ENCODE measurements around the gene ADGRA3.
"Not testable (repeated sequence)": the region's sequence is repeated elsewhere in the genome, so short reads cannot be mapped to it uniquely, and the experiment has no call there.

The ADGRA3 gene

DNA sequence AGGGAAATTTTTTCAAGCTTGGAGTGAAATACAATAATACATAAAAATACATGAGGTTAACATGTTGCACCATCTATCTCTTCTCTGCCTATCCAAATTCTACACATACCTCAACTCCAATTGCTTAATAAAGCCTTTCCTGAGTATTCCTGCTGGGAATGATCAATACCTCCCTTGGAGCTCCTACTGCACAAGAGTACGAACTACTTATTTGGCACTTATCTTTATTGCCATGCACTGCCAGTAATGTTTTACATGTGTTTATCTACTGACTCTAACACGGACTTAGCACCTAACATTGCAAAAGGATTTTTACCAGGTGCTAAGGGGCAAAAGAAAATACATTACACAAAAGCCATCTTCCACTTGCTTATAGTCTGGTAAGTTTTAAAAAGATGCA, 80.2 kb downstream of the ADGRA3 start:
- no peak for DNase-seq (ENCODE audit: low read depth)

DNA sequence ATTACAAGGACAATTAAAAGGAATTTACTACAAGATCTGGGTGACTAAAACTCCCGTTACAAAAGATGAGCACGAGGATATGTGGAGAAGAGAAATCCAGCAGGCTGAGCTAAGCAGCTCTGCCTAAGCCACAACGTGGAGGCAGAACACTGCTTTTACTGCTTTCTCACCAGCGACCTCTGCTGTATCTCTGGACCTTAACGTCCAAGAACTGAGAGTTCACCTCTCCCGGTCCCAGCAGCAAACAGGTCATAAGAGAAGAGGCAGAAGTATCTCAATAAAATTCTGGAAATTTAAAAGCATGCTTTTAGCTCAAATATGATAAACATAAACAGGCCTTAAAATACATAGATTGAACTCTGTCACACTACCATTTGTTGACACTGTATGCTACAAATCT, 81.0 kb downstream of the ADGRA3 start:
- DNase-seq (ENCODE audit: low read depth): no peak

DNA sequence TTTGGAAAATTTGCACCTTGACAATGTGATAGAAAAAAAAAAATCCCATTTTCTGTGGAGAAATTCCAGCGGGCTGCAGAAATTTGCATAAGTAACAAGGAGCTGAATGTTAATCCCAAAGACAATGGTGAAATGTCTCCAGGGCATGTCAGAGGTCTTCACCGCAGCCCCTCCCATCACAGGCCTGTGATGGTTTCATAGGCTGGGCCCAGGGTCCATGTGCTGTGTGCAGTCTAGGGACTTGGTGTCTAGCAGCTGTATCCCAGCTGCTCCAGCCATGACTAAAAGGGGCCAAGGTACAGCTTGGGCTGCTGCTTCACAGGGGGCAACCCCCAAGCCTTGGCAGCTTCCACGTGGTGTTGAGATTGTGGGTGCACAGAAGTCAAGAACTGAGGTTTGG, 85.2 kb downstream of the ADGRA3 start:
- no peak for DNase-seq (ENCODE audit: low read depth)

DNA sequence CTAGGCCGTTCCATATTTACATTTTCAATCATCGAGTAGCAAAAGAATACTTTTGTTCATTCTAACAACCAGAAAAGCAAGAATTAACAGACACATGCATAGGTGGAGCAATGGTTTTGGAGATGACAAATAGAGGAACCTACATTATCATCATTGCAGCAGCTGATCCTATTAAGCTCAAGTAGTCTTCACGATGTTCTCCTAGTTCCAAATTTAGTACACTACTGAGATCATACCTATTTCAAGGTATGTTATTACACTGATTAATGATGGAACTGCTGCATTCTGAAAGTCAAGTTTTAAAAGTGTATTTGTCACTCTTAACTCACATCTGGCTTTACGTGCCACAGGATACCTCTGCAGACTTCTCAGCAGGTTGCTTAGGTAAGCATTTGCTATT, 87.4 kb downstream of the ADGRA3 start:
- no peak for DNase-seq (ENCODE audit: low read depth)

DNA sequence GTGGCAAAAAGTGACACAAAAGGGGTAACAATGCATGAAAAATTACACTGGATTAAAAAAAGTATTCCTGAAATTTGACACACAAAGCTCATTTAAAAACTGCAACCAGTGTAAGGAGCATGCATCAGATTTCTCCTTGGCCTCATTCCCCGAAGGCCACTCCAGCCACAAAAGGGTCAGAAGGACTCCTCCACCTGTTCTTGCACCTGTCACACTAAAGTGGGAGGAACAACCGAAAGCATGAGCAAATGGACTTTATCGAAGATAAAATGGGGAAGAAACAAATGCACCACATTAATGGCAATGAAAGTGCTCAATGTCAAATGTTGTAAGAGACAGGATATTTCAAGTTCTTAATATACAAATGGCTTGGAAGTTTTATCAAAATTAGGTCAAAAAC, 88.2 kb downstream of the ADGRA3 start:
- no peak for DNase-seq (ENCODE audit: low read depth)

DNA sequence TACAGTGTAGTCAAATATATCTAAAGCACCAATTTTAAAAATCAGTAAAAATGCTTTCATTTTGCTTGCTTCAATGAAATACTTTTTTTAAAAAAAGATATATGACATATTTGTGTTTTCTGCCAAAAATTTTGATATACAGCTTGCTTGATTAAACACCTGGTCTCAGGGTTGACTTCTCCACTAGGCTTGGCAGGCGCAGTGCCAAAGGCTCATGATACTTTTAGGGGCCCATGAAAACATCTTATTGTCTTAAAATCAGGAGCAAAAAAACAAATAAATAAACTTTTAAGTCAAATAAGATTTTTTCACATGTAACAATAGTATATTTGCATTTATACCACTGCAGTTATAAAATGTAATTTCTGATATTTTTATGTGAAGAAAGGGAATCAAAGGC, 95.6 kb downstream of the ADGRA3 start:
- DNase-seq (ENCODE audit: low read depth): no peak

DNA sequence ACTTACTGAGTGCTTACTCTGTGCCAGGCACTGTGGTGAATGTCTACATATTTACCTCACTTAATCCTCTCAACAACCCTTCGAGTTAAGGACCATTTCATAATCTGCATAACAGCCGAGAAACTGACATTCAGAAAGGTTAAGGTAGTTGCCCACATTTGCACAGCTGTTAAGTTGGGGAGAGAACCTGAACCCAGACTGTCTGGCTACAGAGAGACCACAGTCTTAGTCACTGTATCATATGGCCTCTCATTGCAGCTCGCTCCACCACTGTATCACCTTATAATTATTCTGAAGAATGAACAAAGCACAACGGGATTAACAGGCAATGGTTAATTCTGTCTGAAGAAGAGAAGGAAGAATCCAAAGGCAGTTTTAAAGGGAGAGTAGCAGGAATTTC, 98.5 kb downstream of the ADGRA3 start:
- DNase-seq (ENCODE audit: low read depth): no peak

DNA sequence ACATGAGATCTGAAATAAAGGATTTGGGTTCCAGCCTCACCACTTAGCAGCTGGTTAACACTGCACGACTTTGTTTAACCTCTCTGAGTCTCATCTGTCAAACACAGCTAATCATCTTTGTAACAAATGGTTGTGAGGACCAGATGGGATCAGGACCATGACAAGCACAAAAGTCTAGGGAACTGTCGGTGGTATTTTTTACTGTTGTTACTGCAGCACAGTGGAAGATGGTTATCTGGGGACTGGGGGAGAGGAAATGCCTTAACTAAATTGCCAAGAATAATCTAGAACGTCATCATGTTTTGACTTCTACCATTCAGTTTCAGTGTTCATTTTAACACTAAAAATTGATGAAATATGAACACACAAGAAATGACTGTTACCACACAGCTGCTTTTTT, 99.5 kb downstream of the ADGRA3 start:
- DNase-seq (ENCODE audit: low read depth): no peak

DNA sequence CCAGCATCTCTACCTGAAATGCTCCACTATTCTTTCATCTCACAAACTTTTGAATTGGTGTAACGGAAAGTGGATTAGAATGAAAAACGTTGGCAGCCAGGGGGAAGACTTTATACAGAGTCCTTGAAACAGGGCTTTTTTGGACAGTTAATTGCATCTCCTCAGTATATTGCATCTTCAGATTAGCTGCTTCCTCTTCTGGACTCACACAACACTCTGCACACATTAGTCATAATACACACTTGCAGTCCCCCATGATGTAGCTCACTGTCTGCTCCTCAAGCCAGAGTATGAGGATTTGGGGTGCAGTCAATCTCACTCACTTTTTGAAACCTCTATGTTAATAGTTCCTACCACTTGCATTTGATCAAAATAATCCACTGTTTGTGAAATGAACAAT, 101.0 kb downstream of the ADGRA3 start:
- no peak for DNase-seq (ENCODE audit: low read depth)

DNA sequence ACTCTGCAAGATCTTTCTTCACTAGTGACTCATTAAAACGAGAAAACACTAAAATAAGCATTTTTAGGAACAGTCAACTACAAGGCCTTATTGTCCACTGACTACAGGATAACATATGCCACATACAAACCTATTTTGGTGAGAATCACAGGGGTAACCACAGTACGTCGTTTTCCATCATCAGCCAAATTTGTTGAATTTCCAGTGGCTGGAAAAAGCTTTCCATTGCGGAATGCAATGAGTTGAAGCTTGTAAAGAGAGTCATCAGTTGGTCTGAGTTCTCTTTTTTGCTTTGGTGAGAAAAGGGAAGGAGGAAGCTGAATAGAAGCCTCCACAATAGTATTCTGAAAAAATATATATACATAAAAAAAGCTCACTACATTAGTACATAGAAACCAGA, 102.4 kb downstream of the ADGRA3 start:
- DNase-seq (ENCODE audit: low read depth): no peak

DNA sequence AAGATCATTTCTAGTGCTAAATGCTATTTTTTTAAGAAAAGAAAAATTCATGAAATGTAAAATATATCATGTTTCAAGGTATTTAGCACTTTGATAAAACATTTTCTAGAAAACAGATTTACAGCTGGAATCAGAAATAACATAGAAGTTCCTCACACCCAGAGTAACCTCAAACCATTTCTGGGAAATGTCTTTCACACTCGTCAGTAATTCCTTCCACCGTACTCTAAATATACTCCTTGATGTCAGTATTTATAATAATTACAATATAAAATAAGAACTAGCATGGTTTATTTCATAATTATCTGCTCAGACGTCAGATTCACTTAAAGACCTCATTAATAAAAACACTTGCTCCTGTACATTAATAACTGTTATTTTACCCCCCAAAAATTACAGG, 103.9 kb downstream of the ADGRA3 start:
- no peak for DNase-seq (ENCODE audit: low read depth)

DNA sequence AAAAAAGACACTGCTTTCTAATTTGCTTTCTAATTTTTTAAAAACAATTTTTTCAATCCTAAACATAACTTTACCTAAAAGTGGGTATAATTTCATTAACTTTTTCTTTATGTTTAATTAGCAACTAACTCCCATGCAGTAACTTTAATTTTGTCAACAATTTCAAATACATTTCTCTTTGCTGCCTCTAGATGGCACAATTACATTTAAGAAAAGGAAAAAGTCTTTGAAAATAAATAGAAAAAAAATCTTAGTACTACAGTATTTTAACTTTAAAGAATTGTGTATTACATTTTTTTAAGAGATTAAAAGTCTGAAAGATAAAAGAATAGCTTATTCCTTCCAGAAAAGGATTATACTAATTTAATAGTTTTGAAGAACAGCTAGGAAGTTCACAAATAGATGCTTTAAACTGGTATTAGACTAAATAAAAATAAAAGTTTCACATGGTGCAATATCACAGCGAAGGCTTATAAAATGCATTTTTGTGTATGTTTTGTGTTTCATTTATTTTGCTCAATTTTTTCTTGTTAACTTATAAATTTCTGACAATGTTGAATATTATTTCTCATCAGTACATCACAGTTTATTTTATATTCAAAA, 105.1 kb downstream of the ADGRA3 start:
- no peak for DNase-seq (ENCODE audit: low read depth)

DNA sequence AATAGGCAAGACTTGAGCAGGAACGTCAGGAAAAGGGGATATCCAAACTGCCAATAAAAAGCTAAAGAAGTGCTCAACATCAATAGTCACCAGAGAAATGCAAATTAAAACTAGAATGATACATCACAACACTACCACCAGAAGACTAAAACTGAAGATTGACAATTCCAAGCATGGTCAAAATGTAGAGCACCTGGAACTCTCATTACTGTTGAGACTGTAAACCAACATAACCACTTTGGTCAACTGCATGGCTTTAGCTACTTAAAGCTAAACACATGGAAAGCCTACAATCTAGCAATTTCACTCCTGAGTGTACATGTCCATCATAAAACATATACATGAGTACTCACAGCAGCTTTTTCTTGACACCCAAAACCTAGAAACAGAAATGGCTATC, 107.4 kb downstream of the ADGRA3 start:
- no peak for DNase-seq (ENCODE audit: low read depth)

DNA sequence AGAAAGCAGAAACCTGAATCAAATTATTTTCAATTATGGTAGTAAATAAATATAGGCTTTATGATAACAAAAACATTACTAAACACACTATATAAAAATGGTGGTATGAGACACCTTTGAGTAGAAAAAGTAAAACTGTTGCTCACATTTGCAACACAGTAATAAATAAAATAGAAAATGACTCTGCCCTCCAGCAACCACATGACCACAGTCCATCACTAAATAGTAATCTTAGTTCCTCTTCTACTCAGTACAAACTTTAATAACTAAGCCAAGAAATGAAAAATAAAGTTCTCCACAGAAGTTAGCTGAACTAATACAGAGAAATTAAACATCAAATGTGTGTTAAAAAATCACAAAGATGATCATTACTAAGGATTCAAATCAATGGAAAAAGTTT, 108.5 kb downstream of the ADGRA3 start:
- no peak for DNase-seq (ENCODE audit: low read depth)

DNA sequence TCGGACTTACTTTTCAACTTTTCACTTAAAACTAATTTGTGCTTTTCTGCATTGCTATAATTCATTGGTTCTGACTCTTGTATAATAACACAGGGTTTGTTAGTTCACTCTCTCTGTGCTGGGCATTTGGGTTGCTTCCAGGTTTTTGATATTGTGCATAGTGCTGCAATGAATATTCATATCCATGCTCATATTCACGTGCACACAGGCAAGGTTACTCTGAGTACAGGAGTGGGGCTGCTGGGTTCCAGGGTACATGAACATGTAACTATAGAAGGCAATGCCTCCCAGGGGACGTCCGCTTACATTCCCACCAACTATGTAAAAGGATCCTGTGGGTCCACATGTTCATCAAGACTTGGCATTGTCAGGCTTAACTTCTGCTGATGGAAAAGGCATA, 117.2 kb downstream of the ADGRA3 start:
- DNase-seq (ENCODE audit: low read depth): no peak

DNA sequence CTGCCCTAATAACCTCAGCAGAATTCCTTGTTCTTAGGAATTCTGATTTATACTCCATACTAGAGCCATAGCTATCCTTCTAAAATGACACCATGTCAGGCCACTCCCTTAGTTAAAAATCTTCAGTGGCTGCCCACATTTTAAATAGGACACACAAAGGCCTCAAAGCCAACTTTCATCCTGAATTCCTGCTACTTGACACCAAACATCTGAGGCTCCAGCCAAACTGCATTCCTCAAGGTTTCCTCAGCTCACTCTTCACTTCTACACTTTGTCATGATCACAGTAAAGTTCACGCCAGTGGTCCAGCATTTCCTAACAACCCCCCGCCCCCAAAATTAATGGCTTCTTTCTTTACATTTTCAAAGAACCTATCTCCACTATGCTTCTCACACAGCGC, 124.3 kb downstream of the ADGRA3 start:
- DNase-seq (ENCODE audit: low read depth): no peak

DNA sequence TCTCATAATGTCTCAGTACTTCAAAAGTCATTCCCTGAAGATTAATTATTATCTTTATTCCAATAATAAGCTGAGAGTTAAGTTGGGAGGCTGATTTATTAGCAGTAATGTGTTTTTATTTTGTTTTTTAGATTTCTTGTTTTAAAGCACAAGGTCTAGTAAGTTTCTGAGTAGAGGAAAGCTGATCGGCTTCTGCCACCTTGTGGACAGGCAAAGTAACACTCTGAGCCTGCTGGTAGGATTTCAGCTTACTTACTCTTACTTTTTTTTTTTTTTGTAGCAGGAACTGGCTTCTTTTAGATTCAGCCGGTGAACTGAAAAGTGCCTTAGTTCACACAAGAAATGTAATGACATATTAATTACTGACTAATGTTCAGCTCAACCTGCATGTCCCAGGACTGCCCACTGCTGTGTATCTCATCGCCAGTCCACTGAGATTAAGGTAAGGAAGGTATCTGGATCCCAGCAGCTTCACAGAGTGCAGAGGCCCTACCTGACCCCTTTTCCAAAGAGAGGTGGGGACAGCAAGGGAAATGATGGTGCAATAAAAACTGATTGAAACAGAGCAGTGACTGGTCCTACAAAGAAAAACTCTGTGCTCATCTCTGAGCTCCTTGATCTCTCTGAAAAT, 126.5 kb downstream of the ADGRA3 start:
- no peak for DNase-seq (ENCODE audit: low read depth)

DNA sequence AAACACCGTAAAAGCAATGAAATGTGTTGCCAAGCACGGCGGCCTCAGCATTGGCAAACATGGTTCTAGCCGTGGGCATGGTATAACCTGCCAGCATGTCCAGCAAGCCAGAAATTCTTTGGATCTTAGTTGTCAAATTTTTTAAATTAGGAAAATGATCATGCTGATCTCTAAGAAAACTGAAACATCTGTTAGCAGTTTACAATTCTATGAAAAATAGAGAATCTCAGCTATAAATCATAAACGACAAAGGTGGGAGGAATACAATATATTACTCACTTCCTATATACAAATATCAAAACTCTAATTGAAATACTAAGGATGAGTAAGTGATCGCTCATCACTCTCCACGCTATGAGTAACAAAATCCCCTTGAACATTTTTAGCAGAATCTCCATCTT, 130.3 kb downstream of the ADGRA3 start:
- no peak for DNase-seq (ENCODE audit: low read depth)

DNA sequence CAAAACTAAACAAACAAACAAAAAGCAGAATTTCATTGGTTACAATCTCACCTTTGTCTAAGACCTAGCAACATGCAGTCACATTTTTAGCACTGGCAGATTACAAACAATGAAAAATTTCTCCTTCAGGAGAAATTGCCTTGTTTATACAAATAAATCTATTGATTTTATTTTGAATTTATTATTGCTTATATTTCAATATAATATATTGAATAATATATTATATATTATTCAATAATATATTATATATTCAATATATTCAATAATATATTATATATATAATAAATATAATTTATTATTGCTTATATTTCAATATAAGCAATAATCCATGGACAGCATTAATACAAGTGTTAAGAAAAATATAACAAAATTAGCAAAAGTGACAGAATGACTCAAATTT, 131.7 kb downstream of the ADGRA3 start:
- DNase-seq (ENCODE audit: low read depth): no peak

DNA sequence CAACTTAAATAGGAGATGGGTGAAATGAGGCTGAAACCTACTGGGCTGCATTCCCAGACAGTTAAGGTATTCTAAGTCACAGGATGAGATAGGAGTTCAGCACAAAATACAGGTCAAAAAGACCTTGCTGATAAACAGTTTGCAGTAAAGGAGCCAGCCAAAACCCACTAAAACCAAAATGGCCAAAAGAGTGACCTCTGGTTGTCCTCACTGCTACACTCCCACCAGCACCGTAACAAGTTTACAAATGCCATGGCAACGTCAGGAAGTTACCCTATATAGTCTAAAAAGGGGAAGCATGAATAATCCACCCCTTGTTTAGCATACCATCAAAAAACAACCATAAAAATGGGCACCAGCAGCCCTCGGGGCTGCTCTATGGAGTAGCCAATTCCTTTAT, 133.7 kb downstream of the ADGRA3 start:
- DNase-seq (ENCODE audit: low read depth): not testable (repeated sequence)

DNA sequence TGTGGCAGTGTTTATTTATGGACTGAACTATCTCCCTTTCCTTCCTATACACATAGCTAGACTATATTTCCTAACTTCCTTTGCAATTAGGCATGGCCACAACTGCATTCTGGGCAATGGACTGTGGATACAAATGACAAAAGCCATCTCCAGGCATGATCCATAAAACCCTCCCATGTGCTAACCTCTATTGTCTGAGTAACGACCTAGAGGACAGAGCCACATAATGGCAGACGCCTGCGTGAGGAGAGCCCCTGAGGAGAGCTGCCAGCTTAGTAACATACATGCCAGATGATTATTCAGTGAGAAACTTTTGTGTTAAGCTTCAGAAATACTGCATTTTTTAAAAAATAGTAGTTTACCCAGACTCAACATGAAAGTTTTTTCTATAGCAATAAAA, 142.9 kb downstream of the ADGRA3 start:
- DNase-seq (ENCODE audit: low read depth): no peak

DNA sequence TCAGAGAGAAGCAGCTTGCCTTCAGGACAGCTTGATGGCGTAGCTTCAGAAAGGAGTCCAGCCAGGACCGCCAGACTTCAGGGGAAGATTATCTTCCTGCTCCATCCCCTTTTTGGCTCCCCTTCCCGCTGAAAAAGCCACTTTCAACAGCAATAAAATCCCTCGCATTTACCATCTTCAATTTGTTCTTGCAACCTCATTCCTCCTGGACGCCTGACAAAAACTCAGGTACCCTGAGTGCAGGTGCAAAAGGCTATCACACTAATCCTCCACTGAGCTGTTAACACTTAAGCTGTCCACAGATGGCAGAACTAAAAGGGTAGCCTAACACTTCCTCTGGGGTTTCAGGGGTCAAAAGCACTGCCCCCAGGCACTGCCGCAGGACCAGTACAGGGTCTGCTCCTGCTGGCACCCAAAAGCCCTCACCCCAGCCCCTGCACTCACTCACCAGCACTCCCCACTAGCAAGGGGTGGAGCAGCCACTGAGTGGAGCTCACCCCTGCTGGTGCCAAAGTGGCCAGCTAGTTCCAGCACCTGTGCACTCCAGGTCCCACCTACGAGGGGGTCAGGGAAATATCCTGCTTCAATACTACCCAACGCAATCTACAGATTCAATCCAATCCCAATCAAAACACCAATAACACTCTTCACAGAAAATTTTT, 145.8 kb downstream of the ADGRA3 start:
- DNase-seq (ENCODE audit: low read depth): no peak

DNA sequence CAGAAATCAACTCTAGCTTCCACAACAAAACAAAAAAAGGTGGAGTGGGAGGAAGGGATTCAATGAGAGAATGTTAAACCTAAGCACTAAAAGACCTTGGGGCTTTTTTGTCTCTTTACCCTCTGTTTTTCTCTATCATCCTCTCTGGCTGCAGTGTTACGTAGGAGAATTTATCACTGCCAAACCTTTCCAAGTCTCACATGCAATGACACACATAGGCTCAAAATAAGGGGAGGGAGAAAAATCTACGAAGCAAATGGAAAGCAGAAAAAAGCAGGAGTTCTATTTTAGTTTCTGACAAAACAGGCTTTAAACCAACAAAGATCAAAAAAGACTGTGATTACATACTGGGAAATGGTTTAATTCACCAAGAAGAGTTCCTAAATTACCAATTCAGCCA, 152.1 kb downstream of the ADGRA3 start:
- no peak for DNase-seq (ENCODE audit: low read depth)

DNA sequence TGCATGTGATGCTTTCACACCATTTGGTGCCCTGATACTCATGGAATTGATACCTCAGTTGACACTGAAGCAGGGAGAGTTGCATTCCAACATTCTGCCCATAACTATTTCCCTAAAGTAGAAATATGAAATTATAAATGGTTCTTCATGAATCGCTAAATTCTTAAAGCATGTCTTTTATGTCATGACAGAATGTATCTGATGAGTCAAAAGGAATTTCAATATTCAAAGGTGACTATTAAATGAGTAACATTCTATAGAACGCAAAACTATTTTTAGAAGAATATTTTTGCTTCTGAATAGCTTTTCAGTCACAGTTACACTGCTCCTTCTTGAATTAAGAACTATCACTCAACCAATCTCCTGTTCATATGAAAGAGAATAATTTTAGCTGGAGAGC, 152.8 kb downstream of the ADGRA3 start:
- DNase-seq (ENCODE audit: low read depth): no peak

Data from activated T-helper 1 cell treated with Interleukin-2 at 50 U/mL for 16 hours (primary cell).